Measurements from ENCODE around the gene MRPL11.

Gene MRPL11

GRCh38 chr11:66408488-66409214, 30.0 kb downstream of the MRPL11 start:
- H3K27ac ChIP-seq = no peak overlapping the region
- peaks cover 3% of the 10 kb centered on the region for H3K27me3 ChIP-seq (replicated peaks)
- TF ChIP-seq, protein P1, sequence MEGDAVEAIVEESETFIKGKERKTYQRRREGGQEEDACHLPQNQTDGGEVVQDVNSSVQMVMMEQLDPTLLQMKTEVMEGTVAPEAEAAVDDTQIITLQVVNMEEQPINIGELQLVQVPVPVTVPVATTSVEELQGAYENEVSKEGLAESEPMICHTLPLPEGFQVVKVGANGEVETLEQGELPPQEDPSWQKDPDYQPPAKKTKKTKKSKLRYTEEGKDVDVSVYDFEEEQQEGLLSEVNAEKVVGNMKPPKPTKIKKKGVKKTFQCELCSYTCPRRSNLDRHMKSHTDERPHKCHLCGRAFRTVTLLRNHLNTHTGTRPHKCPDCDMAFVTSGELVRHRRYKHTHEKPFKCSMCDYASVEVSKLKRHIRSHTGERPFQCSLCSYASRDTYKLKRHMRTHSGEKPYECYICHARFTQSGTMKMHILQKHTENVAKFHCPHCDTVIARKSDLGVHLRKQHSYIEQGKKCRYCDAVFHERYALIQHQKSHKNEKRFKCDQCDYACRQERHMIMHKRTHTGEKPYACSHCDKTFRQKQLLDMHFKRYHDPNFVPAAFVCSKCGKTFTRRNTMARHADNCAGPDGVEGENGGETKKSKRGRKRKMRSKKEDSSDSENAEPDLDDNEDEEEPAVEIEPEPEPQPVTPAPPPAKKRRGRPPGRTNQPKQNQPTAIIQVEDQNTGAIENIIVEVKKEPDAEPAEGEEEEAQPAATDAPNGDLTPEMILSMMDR (IDR thresholded peaks at IDR 0.05; ENCODE audit: low read depth, low read length, missing control alignments) = peak; percentile 100

DNA sequence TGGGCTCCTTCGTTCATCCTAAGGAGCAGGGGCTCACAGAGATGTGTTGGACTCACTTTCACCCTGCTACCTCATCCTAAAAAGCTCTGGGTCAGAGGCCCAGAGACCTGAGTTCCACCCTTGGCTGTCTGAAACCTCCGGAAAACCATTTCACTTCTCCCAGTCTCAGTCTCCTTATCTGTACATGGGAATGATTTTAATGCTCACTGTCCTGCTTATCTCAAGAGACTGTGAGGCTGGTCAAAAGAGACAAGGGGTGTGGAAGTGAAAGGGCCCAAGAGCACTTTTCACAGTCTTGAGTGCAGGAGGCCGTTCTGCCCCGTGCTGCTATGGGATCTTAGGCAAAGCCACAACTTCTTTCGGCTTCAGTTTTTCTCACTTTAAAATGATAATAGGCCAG, 31.0 kb downstream of the MRPL11 start:
- no peak for DNase-seq
- in situ Hi-C loops (cut with HindIII; ENCODE audit: low pct_ligation_motif_present, low sequenced_read_pairs) = no loop called here
- H3K27me3 ChIP-seq (replicated peaks) = peaks cover 9% of the 10 kb centered on the region
- TF ChIP-seq, protein P1 (IDR thresholded peaks at IDR 0.05; ENCODE audit: low read depth, low read length, missing control alignments) = no peak
- H3K36me3 ChIP-seq (replicated peaks) = no peaks in the 10 kb centered on the region
- no peak overlapping the region for H3K27ac ChIP-seq
- no peak overlapping the region for H3K4me3 ChIP-seq (ENCODE audit: low read depth, low read length)

More at GRCh38 chr11:66408488-66409214, 30.0 kb downstream of the MRPL11 start:
- peak; percentile 80 for DNase-seq
- in situ Hi-C loops (cut with HindIII; ENCODE audit: low pct_ligation_motif_present, low sequenced_read_pairs) = no loop called here
- H3K36me3 ChIP-seq (replicated peaks) = no peaks in the 10 kb centered on the region
- H3K4me3 ChIP-seq (ENCODE audit: low read depth, low read length) = peak overlapping the region; percentile 45

DNA sequence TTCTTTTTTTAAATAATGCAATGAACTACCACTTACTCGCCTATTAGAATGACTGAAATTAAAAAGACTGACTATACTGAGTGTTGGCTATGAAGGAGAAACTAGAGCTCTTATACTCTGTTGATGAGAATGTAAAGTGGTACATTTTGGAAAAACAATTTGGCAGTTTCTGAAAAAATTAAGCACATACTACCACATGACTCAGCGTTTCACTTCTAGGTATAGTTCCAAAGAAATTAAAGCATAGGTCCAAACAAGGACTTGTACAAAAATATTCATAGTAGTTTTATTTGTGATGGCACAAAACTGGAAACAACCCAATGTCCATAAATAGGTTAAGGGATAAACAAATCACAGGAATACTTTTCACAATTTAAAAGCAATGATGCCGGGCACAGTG, 44.7 kb downstream of the MRPL11 start:
- Histone ChIP-seq H3K4me3 (ENCODE audit: low read depth, low read length) (no peak overlapping the region), H3K27me3 (replicated peaks) (peaks cover 4% of the 10 kb centered on the region), H3K27ac (no peak overlapping the region), H3K36me3 (replicated peaks) (no peaks in the 10 kb centered on the region)
- DNase-seq = no peak
- TF ChIP-seq, protein P1 (IDR thresholded peaks at IDR 0.05; ENCODE audit: low read depth, low read length, missing control alignments) = no peak
- in situ Hi-C loops (cut with HindIII; ENCODE audit: low pct_ligation_motif_present, low sequenced_read_pairs) = no loop called here

DNA sequence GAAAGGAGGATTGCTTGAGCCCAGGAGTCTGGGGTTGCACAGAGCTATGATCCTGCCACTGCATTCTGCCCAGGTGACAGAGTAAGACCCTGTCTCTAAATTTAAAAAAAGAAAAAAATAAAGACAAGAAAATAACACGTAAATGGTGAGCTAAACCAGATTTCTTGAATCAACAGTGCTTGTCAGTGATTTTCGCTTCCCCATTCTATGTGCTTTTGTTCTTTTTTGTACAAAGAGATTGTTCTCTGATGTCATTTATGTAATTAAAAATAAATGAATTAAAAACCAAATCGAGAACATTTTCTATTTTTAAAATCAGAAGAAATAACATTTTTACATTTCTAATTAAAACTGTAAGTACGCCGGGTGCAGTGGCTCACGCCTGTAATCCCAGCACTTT, 47.3 kb downstream of the MRPL11 start:
- peaks cover 4% of the 10 kb centered on the region for H3K27me3 ChIP-seq (replicated peaks)
- no peak overlapping the region for H3K4me3 ChIP-seq (ENCODE audit: low read depth, low read length)
- TF ChIP-seq, protein P1 (IDR thresholded peaks at IDR 0.05; ENCODE audit: low read depth, low read length, missing control alignments) = no peak
- DNase-seq = no peak
- in situ Hi-C loops (cut with HindIII; ENCODE audit: low pct_ligation_motif_present, low sequenced_read_pairs) = no loop called here
- no peak overlapping the region for H3K27ac ChIP-seq
- H3K36me3 ChIP-seq (replicated peaks) = no peaks in the 10 kb centered on the region

- Histone ChIP-seq H3K36me3 (replicated peaks) (no peaks in the 10 kb centered on the region), H3K27ac (no peak overlapping the region), H3K27me3 (replicated peaks) (no peaks in the 10 kb centered on the region), H3K4me3 (ENCODE audit: low read depth, low read length) (no peak overlapping the region)
- DNase-seq = peak; percentile 49
- TF ChIP-seq, protein P1 (IDR thresholded peaks at IDR 0.05; ENCODE audit: low read depth, low read length, missing control alignments) = peak; percentile 95
- in situ Hi-C loops (cut with HindIII; ENCODE audit: low pct_ligation_motif_present, low sequenced_read_pairs) = no loop called here
Observed at GRCh38 chr11:66388780-66389386, 49.8 kb downstream of the MRPL11 start.

All from brain microvascular endothelial cell (primary cell).